Epithelial cell of alveolus of lung (primary cell): ENCODE data around the gene ITGA2. TPM values are rescaled to one million over a fixed set of nuclear protein-coding genes. Genes with fewer than 3 reads are reported as not detected.

Source experiments
- total RNA-seq: library from RNA; depleted of rRNA; stranded (reverse); fragments of >200 nt; gene quantifications from 2 replicates; pipeline ENCODE4 v1.2.1, GENCODE V29; 2015

Gene ITGA2
- total RNA-seq: 14.7 and 60.5 TPM in 2 replicates

GRCh38 chr5:52989025-52989780, at the start of gene ITGA2:
Gene ITGA2 (plus strand): TSS chr5:52989352. CDS start chr5:52989469, 117 bp downstream.

GRCh38 chr5:53109443-53110127, 120.4 kb downstream of the ITGA2 start, which contains the start of gene MOCS2:
Gene MOCS2 (minus strand): TSS chr5:53109757. CDS start chr5:53107174, 2,583 bp downstream.

Other genes starting within 250 kb of the ITGA2 start
- gene ITGA1, start 201.4 kb upstream of the ITGA2 start, total RNA-seq: 41.2 and 53.8 TPM in 2 replicates
- gene PELO, start 201.4 kb upstream of the ITGA2 start, total RNA-seq: 16.0 and 38.1 TPM in 2 replicates
- gene MOCS2, start 120.4 kb downstream of the ITGA2 start, total RNA-seq: 34.3 and 35.3 TPM in 2 replicates